ENCODE measurements around the gene SNX24.

The SNX24 gene

GRCh38 chr5:122985954-122986721, 140.7 kb downstream of the SNX24 start:
- no peaks in the 10 kb centered on the region for H3K4me1 ChIP-seq (ENCODE audit: insufficient read depth, low read length)
- no peaks in the 10 kb centered on the region for H3K9me3 ChIP-seq (ENCODE audit: low read length)
- H3K4me3 ChIP-seq (ENCODE audit: low read depth in 1 of 2, low read length in 2 of 2) = no peak overlapping the region
- no peaks in the 10 kb centered on the region for H3K36me3 ChIP-seq (ENCODE audit: insufficient read depth, low read length)
- no peak overlapping the region for H3K9ac ChIP-seq (ENCODE audit: low read length)
- H3K27me3 ChIP-seq (ENCODE audit: control insufficient read depth in 1 of 2, insufficient read depth in 2 of 2, low read length in 2 of 2) = no peaks in the 10 kb centered on the region
- no peak overlapping the region for H3K27ac ChIP-seq (ENCODE audit: low read depth, low read length)

GRCh38 chr5:122996091-122996490, 150.7 kb downstream of the SNX24 start:
- Histone ChIP-seq H3K4me3 (ENCODE audit: low read depth in 1 of 2, low read length in 2 of 2) (no peak overlapping the region), H3K27ac (ENCODE audit: low read depth, low read length) (no peak overlapping the region), H3K27me3 (ENCODE audit: control insufficient read depth in 1 of 2, insufficient read depth in 2 of 2, low read length in 2 of 2) (no peaks in the 10 kb centered on the region), H3K4me1 (ENCODE audit: insufficient read depth, low read length) (no peaks in the 10 kb centered on the region), H3K9ac (ENCODE audit: low read length) (no peak overlapping the region), H3K36me3 (ENCODE audit: insufficient read depth, low read length) (no peaks in the 10 kb centered on the region), H3K9me3 (ENCODE audit: low read length) (no peaks in the 10 kb centered on the region)

DNA sequence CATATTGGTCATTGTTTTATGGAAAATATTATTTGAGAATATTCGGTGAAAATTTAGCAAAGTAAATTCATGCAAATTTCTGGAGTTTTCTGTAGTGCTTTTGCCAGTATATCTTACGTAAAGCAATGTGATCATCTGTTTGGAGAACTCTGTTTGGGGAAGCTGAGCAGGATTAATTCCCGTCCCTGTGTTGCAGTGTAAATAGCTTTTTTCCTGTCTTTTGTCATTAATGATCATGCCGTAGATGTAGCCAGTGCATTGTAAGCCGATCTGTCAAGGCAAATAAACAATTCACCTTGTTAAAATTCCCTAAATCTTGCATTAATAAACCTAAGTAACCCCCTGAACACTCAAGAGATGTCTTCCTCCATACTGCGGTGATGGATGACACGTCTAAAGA, 151.9 kb downstream of the SNX24 start:
- Histone ChIP-seq H3K27me3 (ENCODE audit: control insufficient read depth in 1 of 2, insufficient read depth in 2 of 2, low read length in 2 of 2) (no peaks in the 10 kb centered on the region), H3K9ac (ENCODE audit: low read length) (no peak overlapping the region), H3K27ac (ENCODE audit: low read depth, low read length) (no peak overlapping the region), H3K4me3 (ENCODE audit: low read depth in 1 of 2, low read length in 2 of 2) (no peak overlapping the region), H3K36me3 (ENCODE audit: insufficient read depth, low read length) (no peaks in the 10 kb centered on the region), H3K4me1 (ENCODE audit: insufficient read depth, low read length) (no peaks in the 10 kb centered on the region), H3K9me3 (ENCODE audit: low read length) (no peaks in the 10 kb centered on the region)

GRCh38 chr5:122999947-123000563, 154.6 kb downstream of the SNX24 start:
- Histone ChIP-seq H3K27ac (ENCODE audit: low read depth, low read length) (no peak overlapping the region), H3K4me1 (ENCODE audit: insufficient read depth, low read length) (no peaks in the 10 kb centered on the region), H3K4me3 (ENCODE audit: low read depth in 1 of 2, low read length in 2 of 2) (no peak overlapping the region), H3K9me3 (ENCODE audit: low read length) (no peaks in the 10 kb centered on the region), H3K36me3 (ENCODE audit: insufficient read depth, low read length) (no peaks in the 10 kb centered on the region), H3K9ac (ENCODE audit: low read length) (no peak overlapping the region), H3K27me3 (ENCODE audit: control insufficient read depth in 1 of 2, insufficient read depth in 2 of 2, low read length in 2 of 2) (no peaks in the 10 kb centered on the region)

DNA sequence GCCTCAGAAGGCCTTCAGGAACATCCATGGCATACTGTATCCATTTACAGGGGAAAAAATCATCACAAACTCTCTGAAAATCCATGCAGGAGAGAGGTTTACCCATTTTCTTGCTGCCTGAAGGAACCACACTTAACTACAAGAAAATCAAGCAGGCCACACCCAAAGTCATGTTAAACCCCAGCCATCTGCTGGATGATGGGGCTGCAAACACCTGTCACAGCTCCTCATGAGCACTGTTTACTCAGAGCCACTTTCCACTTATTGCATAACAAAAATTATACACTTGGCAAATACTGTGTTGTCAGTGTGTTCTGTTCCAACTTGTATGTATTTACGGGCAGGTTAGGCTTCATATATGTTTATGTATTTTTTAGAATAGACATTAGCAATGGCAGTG, 155.3 kb downstream of the SNX24 start:
- Histone ChIP-seq H3K9me3 (ENCODE audit: low read length) (no peaks in the 10 kb centered on the region), H3K27ac (ENCODE audit: low read depth, low read length) (no peak overlapping the region), H3K4me3 (ENCODE audit: low read depth in 1 of 2, low read length in 2 of 2) (no peak overlapping the region)

DNA sequence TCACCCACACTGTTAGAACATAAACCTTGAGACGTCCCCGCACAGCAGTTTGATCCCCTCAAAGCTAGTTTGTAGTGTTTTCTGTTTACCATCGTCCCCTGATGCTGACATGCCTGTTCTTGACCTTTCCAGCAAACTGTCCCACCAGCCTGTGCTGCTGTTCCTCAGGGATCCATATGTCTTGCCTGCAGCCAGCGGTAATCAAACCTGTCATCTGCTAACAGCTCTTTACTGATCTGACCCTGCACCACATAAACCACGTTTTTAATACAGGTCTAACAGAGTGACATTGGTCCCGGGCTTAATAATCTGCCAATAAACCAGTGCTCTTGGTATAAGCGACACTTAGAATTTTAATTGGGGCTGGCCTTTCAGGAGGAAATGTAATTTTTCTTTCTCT, 156.4 kb downstream of the SNX24 start:
- Histone ChIP-seq H3K9me3 (ENCODE audit: low read length) (no peaks in the 10 kb centered on the region), H3K9ac (ENCODE audit: low read length) (no peak overlapping the region), H3K27ac (ENCODE audit: low read depth, low read length) (no peak overlapping the region), H3K4me3 (ENCODE audit: low read depth in 1 of 2, low read length in 2 of 2) (no peak overlapping the region), H3K4me1 (ENCODE audit: insufficient read depth, low read length) (no peaks in the 10 kb centered on the region), H3K36me3 (ENCODE audit: insufficient read depth, low read length) (no peaks in the 10 kb centered on the region), H3K27me3 (ENCODE audit: control insufficient read depth in 1 of 2, insufficient read depth in 2 of 2, low read length in 2 of 2) (no peaks in the 10 kb centered on the region)

More for the DNA sequence above, 155.3 kb downstream of the SNX24 start:
- no peaks in the 10 kb centered on the region for H3K4me1 ChIP-seq (ENCODE audit: insufficient read depth, low read length)
- H3K9ac ChIP-seq (ENCODE audit: low read length) = no peak overlapping the region
- no peaks in the 10 kb centered on the region for H3K27me3 ChIP-seq (ENCODE audit: control insufficient read depth in 1 of 2, insufficient read depth in 2 of 2, low read length in 2 of 2)
- no peaks in the 10 kb centered on the region for H3K36me3 ChIP-seq (ENCODE audit: insufficient read depth, low read length)

GRCh38 chr5:123007182-123007581, 161.8 kb downstream of the SNX24 start:
- no peak overlapping the region for H3K27ac ChIP-seq (ENCODE audit: low read depth, low read length)
- no peaks in the 10 kb centered on the region for H3K27me3 ChIP-seq (ENCODE audit: control insufficient read depth in 1 of 2, insufficient read depth in 2 of 2, low read length in 2 of 2)
- no peaks in the 10 kb centered on the region for H3K36me3 ChIP-seq (ENCODE audit: insufficient read depth, low read length)
- no peaks in the 10 kb centered on the region for H3K4me1 ChIP-seq (ENCODE audit: insufficient read depth, low read length)
- H3K9ac ChIP-seq (ENCODE audit: low read length) = no peak overlapping the region
- H3K4me3 ChIP-seq (ENCODE audit: low read depth in 1 of 2, low read length in 2 of 2) = no peak overlapping the region
- H3K9me3 ChIP-seq (ENCODE audit: low read length) = no peaks in the 10 kb centered on the region

- Histone ChIP-seq H3K9ac (ENCODE audit: low read length) (no peak overlapping the region), H3K9me3 (ENCODE audit: low read length) (no peaks in the 10 kb centered on the region), H3K36me3 (ENCODE audit: insufficient read depth, low read length) (no peaks in the 10 kb centered on the region), H3K4me3 (ENCODE audit: low read depth in 1 of 2, low read length in 2 of 2) (no peak overlapping the region), H3K27me3 (ENCODE audit: control insufficient read depth in 1 of 2, insufficient read depth in 2 of 2, low read length in 2 of 2) (no peaks in the 10 kb centered on the region), H3K27ac (ENCODE audit: low read depth, low read length) (no peak overlapping the region), H3K4me1 (ENCODE audit: insufficient read depth, low read length) (no peaks in the 10 kb centered on the region)
These were observed 162.3 kb downstream of the SNX24 start for GRCh38 chr5:123007754-123008153.

DNA sequence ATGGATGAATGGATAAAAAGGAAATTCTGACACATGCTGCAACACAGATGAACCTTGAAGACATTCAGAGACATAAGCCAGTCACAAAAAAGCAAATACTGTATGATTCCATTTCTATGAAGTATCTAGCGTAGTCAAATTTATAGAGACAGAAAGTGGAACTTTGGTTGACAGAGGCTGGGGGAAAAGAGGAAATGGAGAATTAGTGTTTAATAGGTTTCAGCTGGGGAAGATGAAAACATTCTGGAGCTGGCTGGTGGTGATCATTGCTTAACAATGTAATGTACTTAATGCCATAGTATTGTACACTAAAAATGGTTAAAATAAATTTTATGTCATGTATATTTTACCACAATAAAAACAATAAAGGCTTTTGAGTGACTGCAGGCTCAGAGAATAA, 166.9 kb downstream of the SNX24 start:
- Histone ChIP-seq H3K27ac (ENCODE audit: low read depth, low read length) (no peak overlapping the region), H3K9ac (ENCODE audit: low read length) (no peak overlapping the region), H3K36me3 (ENCODE audit: insufficient read depth, low read length) (no peaks in the 10 kb centered on the region), H3K9me3 (ENCODE audit: low read length) (no peaks in the 10 kb centered on the region), H3K27me3 (ENCODE audit: control insufficient read depth in 1 of 2, insufficient read depth in 2 of 2, low read length in 2 of 2) (no peaks in the 10 kb centered on the region), H3K4me1 (ENCODE audit: insufficient read depth, low read length) (no peaks in the 10 kb centered on the region), H3K4me3 (ENCODE audit: low read depth in 1 of 2, low read length in 2 of 2) (no peak overlapping the region)

- H3K36me3 ChIP-seq (ENCODE audit: insufficient read depth, low read length) = no peaks in the 10 kb centered on the region
- H3K9ac ChIP-seq (ENCODE audit: low read length) = no peak overlapping the region
- H3K4me3 ChIP-seq (ENCODE audit: low read depth in 1 of 2, low read length in 2 of 2) = no peak overlapping the region
- no peaks in the 10 kb centered on the region for H3K27me3 ChIP-seq (ENCODE audit: control insufficient read depth in 1 of 2, insufficient read depth in 2 of 2, low read length in 2 of 2)
- no peak overlapping the region for H3K27ac ChIP-seq (ENCODE audit: low read depth, low read length)
- H3K9me3 ChIP-seq (ENCODE audit: low read length) = no peaks in the 10 kb centered on the region
- H3K4me1 ChIP-seq (ENCODE audit: insufficient read depth, low read length) = no peaks in the 10 kb centered on the region
These were observed 169.3 kb downstream of the SNX24 start for GRCh38 chr5:123014689-123015088.

- H3K27ac ChIP-seq (ENCODE audit: low read depth, low read length) = no peak overlapping the region
- H3K27me3 ChIP-seq (ENCODE audit: control insufficient read depth in 1 of 2, insufficient read depth in 2 of 2, low read length in 2 of 2) = no peaks in the 10 kb centered on the region
These were observed 182.8 kb downstream of the SNX24 start for GRCh38 chr5:123028222-123028621.

DNA sequence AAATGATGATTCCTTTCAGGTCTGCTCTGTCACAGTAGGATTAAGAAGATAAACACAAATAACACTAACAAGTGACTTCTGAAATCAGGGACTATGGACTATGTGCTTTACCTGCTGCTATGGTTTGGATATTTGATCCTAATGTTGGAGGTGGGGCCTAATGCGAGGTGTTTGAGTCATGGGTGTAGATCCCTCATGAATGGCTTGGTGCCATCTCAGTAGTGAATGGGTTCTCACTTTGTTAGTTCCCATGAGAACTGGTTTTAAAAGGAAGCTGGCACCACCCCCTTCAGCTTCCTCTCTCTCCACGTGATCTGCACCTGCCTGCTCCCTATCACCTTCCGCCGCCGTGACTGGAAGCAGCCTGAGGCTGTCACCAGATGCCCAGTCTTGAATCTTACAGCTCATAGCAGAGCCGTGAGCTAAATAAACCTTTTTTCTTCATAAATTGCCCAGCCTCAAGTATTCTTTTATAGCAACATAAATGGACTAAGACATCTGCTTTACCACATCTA, 187.8 kb downstream of the SNX24 start:
- Histone ChIP-seq H3K36me3 (ENCODE audit: insufficient read depth, low read length) (peaks cover 7% of the 10 kb centered on the region), H3K27ac (ENCODE audit: low read depth, low read length) (no peak overlapping the region), H3K9ac (ENCODE audit: low read length) (no peak overlapping the region), H3K27me3 (ENCODE audit: control insufficient read depth in 1 of 2, insufficient read depth in 2 of 2, low read length in 2 of 2) (no peaks in the 10 kb centered on the region), H3K9me3 (ENCODE audit: low read length) (no peaks in the 10 kb centered on the region), H3K4me1 (ENCODE audit: insufficient read depth, low read length) (peaks cover 11% of the 10 kb centered on the region), H3K4me3 (ENCODE audit: low read depth in 1 of 2, low read length in 2 of 2) (no peak overlapping the region)

More at GRCh38 chr5:123028222-123028621, 182.8 kb downstream of the SNX24 start:
- Histone ChIP-seq H3K36me3 (ENCODE audit: insufficient read depth, low read length) (peaks cover 37% of the 10 kb centered on the region), H3K4me3 (ENCODE audit: low read depth in 1 of 2, low read length in 2 of 2) (no peak overlapping the region), H3K9ac (ENCODE audit: low read length) (no peak overlapping the region), H3K4me1 (ENCODE audit: insufficient read depth, low read length) (no peaks in the 10 kb centered on the region), H3K9me3 (ENCODE audit: low read length) (no peaks in the 10 kb centered on the region)
